HG03432 (cell line): ENCODE results near the gene ATXN1.
"Not testable (repeated sequence)": the region's sequence is repeated elsewhere in the genome, so short reads cannot be mapped to it uniquely, and the experiment has no call there.

Source experiments
- ATAC-seq: cut with Tn5 transposase; IDR thresholded peaks from one replicate; pipeline ENCODE4 v1.9.1; 2021; ENCODE audit warnings: mild to moderate bottlenecking, moderate library complexity; ENCODE audit not compliant: unreplicated experiment

ATXN1 gene

DNA sequence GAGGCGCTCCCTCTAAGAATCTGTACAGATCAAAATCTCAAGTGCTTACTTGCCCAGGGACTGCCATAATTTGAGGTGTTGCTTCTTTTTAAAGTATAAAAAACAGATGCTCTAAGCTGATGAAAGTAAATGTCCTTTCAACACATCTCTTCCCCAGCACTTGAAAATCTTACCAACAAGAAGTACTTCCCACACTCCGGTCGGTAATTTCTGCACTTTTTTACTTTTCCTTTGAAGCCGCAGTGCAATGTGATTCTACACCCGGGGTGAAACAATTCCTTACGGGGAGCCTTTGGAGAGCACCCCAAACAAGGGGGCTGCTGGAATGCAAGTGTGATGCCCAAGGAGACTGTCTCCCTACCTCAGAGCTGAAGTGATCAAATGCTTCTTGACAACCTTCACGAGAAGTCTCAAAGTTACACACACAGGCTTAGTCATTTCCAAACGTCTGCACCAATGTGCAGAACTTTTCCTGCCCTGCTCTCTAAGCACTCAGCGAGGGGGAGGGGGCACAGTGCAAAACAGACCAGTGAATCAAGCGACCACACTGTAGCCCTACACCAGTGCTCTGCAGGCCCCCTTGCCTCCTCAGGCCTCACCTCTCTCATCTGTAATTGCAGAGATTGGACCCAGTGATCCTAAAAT, 56.7 kb downstream of the ATXN1 start:
- no peak for ATAC-seq

DNA sequence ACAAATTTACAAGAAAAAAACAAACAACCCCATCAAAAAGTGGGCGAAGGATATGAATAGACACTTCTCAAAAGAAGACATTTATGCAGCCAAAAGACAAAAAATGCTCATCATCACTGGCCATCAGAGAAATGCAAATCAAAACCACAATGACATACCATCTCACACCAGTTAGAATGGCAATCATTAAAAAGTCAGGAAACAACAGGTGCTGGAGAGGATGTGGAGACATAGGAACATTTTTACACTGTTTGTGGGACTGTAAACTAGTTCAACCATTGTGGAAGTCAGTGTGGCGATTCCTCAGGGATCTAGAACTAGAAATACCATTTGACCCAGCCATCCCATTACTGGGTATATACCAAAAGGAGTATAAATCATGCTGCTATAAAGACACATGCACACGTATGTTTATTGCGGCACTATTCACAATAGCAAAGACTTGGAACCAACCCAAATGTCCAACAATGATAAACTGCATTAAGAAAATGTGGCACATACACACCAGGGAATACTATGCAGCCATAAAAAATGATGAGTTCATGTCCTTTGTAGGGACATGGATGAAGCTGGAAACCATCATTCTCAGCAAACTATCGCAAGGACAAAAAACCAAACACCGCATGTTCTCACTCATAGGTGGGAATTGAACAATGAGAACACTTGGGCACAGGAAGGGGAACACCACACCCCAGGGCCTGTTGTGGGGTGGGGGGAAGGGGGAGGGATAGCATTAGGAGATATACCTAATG, 58.5 kb downstream of the ATXN1 start:
- not testable (repeated sequence) for ATAC-seq

DNA sequence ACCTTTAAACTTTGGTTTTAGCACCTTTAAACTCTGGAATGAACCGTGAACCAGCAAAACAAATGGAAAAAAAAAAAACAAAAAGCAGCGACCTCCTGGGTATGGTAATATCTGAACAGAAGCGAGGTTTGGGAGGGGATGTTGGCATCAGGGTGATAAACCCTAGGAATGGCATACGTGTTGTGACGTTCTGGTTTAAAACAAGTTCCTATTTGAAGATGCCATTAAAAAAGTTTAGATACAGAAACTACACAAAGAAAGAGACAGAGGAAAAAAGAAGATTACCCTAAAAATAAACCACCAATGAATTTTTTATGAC, 60.4 kb downstream of the ATXN1 start:
- ATAC-seq, result no peak

DNA sequence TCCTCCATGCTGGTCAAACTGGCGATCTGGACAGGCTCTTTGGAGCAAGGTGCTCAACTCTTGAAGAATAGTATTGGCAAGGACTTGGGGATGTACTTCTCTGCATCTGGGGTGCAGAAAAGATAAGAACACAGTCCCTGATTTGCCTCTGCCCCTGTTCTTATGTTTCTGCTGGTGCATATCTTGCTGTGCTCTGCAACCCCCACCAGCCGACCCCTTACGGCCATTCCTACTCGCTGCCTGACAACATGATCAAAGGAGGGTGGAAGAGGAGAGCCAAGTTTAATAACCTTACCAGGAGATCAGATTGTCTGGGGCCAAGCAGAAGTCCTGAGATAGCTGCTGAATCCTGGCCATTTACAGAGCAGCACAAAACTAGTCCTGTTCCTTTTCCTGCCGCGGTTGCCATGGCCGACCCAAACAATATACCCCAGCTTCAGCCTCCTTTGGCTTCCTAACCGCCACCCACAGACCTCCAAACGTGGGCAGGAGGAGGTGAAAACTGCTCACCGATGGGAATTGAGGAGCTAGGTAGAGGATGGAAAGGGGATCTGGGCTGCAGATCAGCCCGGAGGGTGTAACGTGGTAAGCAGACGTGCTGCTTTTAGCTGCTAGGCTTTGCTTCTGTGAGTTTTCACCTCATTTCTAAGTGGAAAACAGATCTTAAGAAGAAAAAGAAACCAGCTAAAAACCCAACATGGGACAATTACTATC, 60.9 kb downstream of the ATXN1 start:
- ATAC-seq, result no peak

DNA sequence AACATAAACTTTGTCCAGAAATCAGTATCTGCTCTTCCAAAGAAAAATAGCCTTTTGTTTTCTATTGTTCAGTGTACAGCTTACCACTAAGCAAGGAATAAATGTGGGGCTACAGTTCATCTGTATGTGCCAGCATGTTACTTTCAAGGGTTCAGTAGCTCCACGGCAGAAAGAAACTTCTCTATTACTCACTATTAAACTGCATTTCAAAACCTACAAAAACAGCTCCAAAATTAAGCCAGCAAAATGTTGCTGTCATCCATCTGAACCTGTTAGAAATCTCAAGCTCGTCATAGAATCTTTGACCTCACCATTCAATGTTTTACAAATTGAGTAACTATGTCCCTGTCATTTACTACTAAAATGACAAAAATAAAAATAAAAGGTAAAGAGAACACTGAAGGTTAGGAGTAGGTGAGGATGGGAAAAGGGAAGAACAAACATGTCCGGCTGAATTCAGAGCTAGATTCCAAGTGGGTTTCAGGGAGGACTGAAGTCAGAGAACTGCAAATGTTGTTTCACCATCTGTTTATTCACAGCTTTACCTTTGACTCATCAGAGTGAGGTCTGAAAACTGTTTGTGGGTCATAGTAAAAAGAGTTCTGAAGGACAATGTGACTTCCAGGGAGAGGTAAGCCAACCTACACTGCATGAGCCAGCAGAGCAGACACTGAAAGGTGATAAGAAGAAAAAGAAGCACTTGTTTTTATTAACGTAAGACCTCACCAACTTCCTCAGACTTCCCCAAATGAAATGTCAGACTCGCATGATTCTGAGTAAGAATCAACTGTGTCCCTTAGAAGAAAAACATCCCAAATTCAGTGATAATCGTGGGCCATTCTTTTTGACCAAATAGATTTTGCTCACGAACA, 62.0 kb downstream of the ATXN1 start:
- ATAC-seq, result peak; percentile 41

DNA sequence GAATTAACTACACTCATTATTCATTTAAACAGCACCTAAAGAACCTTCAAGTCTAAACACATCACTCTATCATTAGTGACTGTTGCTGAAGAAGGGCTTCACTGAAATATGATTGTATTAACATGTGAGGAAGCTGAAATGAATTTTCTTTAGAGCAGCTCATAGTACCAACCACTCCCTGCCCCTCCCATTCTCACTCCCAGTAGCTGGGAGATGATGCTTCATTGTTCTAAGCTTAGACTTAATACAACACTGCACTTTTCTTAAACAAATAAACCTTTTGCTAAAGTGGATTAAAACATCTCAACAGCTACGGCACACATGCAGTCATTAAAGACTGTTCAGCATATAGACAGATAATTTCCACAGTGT, 63.1 kb downstream of the ATXN1 start:
- ATAC-seq, result no peak

DNA sequence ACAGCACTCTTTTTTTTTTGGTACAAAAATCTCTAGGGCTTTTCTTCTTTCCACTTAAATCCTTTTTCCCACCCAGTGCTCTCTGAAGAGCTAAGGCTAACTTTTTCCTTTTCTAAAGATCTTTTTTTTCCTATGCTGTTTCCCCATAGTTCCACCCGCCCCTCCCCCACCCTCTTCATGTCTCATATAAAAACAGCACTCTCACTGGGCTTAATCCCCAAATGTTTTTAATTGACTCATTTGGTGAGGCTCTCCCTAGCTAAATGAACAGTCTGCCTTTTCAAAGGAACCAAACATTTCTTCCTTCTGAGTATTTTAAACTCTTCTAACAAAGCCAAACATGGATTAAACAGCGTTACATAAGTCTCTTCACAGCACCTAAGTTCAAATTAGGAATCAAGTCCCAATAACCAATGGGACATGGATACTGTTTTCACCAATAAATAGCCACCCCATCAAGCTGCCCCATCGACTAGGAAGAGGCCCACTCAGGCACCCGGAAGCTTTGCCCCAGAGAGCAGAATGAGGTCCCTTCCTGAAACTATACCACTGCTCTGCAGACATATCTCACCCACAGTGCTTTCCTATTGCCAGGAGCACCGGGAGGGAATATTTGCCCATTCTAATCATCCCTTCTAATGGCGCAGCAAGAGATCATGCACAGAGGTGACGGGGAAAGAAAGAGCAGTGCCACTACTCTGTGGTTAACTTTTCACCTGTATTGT, 63.7 kb downstream of the ATXN1 start:
- no peak for ATAC-seq

DNA sequence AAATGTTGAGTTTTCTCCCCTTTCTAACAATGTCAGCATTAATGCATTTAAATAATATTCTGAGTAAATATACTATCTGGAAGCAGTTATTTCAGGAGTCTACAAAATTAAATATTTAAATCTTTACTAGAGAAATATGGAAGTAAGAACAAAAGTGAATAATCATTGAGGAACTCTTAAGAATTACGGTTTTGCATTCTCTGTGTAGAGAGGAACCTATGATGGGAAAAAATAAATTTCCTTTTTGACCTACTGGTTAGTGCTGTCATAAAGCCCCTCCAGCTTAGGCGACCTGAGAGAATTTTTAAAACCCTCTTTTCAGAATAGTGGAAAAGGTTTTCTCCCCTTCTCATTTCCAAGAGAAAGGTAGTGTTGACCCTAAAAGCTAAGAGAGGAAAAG, 64.8 kb downstream of the ATXN1 start:
- no peak for ATAC-seq

DNA sequence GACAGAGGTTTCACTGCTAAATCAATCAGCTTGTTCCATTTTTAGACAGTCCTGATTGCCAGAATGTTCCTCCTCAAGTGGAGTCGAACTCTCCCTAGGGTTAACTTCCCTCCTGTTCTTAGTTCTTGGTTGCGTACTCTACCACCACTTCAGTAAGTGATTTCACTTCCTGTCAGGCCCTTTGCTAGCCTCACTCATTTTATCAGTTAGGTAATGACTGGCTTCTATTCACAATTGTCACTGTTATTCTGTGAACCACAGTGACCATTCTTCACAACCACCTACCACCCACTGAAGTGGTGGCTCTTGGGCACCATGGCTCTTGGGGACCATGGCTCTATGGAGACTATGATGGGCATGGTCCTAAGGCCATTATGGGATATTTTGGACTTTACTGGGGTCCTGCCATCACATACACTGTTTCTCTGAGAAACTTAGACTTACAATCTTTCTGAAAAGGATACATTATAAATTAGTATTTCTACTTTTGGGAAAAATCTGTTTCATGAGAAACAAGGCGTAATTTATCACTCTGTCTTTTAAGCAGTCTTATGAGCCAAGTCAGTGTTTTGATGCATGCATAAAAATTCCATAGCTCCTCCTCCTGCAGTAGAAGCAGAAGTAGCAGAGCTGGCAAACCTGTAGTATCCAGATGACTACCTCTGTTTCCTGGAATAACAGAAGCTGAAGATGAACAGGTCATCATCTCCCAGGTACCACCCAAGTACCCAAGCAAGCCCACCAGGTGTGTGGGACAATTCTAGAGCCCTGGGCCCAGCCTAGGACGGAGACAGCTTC, 66.3 kb downstream of the ATXN1 start:
- ATAC-seq, result peak; percentile 59

DNA sequence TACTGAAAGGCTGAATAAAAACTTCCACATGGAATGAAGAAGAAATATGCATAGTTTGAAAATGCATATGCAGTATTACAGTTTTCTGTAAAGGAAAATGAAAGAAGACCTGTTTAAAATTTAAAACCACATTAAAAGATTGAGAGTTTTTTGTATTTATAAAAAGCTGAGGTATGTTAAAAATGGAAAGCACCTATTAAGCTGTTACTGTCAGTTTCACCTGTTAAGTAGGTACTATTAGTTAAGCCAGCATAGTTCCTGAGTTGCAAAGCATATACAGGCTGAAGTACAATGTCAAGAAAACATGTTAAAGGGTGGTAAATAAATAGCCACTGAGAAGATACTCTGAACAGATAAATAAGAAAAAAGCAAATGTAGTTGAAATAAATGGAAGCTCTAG, 69.9 kb downstream of the ATXN1 start:
- ATAC-seq, result no peak

DNA sequence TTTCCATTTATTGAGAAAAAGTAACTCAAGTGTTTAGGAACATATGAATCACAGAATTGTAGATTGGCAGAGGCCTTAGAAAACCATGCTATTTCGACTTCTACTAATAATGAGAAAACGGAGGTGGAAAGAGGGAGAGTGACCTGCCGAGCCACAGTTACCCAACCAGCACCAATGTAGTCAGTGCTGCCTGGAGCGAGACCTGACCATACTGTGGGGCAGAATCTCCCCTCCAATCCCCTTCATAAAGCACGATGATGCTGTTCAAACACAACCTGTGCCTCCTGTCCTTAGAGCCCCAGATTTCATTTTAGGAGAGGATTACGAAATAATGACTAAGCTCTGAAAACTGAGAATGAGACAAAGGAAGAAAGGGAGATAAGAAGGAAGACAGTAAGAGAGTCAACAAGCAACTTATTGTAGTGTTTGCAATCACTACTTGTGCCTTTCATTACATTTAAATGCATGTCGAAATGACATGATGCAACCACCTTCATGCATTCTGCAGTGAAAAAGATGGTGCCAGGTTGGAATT, 70.6 kb downstream of the ATXN1 start:
- ATAC-seq, result peak; percentile 86

DNA sequence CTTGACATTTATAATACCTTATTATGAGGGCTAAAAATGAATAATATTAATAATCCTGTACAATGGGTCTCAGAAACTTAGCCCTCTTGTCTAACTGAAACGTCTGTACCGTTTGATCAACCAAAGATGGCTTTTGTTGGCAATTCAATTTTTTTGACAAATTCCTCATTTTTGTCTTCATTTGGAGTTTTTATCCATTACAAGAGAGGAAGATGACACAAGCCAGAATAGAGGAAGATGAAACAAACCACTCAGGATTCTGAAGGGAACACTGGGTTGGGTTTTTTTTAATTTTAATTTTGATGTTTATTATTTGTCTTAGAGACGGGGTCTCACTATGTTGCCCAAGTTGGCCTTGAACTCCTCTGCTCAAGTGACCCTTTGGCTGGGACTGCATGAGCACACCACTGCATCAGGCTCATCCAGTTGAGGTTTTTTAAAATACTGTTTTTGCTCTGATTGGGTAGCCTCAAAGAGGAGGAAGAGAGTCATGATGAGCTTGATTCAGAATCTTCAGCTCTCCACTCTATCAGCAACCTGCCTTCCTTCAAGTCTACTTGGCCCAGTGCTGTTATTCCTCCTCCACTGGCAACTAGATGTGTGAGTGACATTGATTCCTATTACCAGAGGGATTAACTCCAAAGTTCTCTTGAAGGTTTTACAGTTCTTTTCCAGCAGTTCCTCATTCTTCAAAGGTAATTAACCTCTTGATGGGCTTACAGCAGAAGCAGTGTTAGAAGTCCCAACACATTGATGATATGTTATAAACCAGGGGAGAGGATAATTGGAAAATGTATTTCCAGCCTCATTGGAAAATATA, 71.3 kb downstream of the ATXN1 start:
- ATAC-seq, result no peak

DNA sequence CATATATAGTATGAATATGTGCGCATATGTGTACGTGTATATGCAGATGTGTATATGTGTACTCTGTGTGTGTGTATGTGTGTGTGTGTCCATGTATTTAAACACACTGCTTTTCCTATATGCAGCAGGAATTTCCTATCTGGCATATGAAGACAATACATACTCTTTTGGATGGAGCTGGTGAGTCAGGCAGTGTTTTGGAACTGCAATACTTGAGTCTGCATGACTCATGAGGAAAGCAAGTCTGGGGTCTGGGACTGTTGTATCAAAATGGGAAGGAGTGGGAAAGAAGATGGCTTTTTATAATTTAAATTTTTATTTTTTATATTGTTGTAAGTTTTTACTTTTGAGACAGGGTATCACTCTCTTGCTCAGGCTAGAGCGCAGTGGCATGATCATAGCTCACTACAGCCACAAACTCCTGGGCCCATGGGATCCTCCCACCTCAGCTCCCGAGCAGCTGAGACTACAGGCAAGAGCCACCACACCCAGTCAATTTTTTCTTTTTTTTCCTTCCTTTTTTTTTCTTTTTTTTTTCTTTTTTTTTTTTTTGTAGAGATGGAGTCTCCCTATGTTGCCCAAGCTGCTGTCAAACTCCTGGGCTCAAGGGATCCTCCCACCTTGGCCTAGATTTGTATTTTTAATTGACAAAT, 72.2 kb downstream of the ATXN1 start:
- ATAC-seq, result no peak

DNA sequence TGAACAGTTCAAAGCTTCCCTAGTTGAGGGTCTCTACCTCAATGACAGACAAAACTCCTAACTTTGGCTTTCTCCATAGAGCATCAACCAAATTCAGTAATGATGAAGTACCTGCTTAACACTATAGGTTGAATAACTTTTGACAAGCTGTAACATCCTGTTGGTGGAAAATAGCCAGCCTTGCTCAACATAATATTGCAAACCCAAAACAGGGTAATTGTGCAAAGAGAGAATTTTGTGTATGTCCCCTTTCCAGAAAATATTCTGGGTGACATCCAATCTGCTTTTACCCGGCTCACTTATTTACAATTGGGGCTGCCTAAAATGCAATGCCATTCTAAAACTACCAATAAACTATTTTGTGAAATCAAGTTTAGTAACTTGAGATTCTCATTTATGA, 72.8 kb downstream of the ATXN1 start:
- no peak for ATAC-seq

DNA sequence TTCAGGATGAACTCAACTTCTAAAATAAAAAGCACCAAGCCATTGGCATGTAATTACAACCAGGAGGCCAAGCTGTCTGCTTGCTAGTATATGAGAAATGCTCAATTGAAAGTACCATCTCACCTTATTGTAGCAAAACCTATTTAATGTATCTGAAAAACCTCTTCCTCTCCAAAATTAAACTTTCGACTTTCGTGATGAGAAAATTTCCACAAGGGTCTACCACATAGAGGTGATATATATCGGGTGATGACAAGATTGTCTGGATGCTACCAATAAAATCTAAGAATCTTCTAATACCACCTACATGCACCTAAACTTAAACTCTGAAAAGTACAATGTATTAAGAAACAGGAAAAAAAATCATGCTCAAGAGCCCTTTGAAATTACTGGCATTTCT, 74.2 kb downstream of the ATXN1 start:
- ATAC-seq, result no peak

DNA sequence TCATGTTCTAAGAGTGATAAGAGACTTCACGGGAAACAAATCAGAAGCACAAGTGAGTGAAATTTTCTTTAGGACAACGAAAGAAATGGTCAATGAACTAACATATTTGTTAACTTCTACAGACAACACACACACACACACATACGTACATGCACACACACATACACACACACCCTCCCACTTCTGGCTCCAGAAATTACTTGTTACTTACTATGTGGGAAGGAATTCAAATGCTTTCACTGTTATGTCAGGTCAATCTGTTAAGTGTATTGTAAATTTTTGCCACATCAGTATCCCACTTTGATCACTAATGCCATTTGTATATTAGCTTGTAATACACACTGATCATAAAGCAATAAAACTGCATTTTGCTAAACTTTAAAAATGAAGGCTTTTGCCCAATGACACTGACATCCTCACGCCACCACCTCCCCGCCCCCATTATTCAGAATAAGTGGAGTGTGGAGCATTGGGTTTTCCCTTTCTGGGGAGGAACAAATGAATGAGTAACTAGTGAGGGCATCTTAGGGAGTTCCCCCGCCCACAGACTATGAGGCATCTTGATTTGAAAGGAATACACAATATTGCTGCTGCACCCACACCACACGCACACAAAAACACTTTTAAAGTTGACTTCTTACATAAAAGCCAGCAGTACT, 76.2 kb downstream of the ATXN1 start:
- peak; percentile 63 for ATAC-seq

DNA sequence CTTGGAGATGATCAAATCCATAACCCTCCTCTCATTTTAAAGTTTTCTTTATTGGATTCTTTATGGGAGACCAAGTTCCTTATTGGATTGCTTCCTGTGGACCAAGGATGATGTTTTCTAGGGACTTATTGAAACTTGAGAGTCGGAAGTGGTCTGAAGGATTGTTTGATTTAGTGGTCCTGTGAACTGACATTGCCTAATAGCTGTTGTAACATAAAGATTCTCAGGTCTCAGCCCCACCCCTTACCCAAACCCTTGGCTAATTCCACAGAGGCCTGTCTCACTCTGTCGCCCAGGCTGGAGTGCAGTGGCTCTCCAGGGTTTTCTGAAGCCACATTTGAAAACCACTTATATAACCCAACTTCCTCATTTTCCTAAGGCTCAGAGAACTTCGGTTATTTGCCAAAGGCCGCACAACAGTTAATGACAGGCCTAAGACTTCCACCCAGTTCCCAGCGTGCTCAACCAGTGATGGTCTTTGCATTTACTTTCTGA, 77.0 kb downstream of the ATXN1 start:
- ATAC-seq, result no peak
